A549 (cell line): Measurements from ENCODE around the gene ADCY3. TPM values are rescaled to one million over a fixed set of nuclear protein-coding genes. Genes with fewer than 3 reads are reported as not detected.

Source experiments
- ATAC-seq, 2 experiments: fragments of 200-7000 bp in 1 of 2; fragments of >200 bp in 1 of 2; cut with Nextera tagmentation in 1 of 2; cut with Tn5 transposase in 1 of 2; 3 replicates each; pipeline versions ENCODE4 v1.8.0 to v1.9.1; 2018 to 2020; ENCODE audit warnings: mild to moderate bottlenecking in 1 of 2, moderate library complexity in 1 of 2
- CTCF ChIA-PET: fragments of 300-600 bp; sonication (Branson Sonifier 250); formaldehyde crosslinking; extraction: SDS; loops from one replicate; lab custom pipeline; 2021; ENCODE audit warnings: antibody characterized with exemption, inconsistent platforms; lab: Yijun Ruan, JAX
- POLR2A ChIA-PET: fragments of 350-600 bp; formaldehyde crosslinking; extraction: SDS; loops from one replicate; lab custom pipeline; 2021; ENCODE audit warnings: antibody characterized with exemption, inconsistent platforms; lab: Yijun Ruan, JAX
- DNase-seq, 2 experiments: peaks; one replicate each; pipeline versions ENCODE4 v3.0.0 to v3.0.0-alpha.2; 2011 to 2016; ENCODE audit warnings: low read depth in 1 of 2, low spot score in 1 of 2
- FAIRE-seq: peaks from 2 replicates; lab custom pipeline; 2011; peaks lifted over from hg19 to GRCh38; lab: Jason Lieb, UNC
- H3K27ac ChIP-seq, 2 experiments: fragments of >200 bp; sonication (Bioruptor Twin); formaldehyde crosslinking; 3 replicates each; pipeline ENCODE4 v1.5.1; 2016 to 2017
- H3K4me1 ChIP-seq: fragments of >200 bp; sonication (Bioruptor Twin); formaldehyde crosslinking; 3 replicates; pipeline ENCODE4 v1.6.1; 2016
- H3K4me2 ChIP-seq: fragments of >200 bp; sonication (Bioruptor Twin); formaldehyde crosslinking; 3 replicates; pipeline ENCODE4 v1.6.1; 2016
- H3K4me3 ChIP-seq: fragments of >200 bp; sonication (Bioruptor Twin); formaldehyde crosslinking; 3 replicates; pipeline ENCODE4 v1.5.1; 2016
- H3K9me3 ChIP-seq: fragments of >200 bp; sonication (Bioruptor Twin); formaldehyde crosslinking; 3 replicates; pipeline ENCODE4 v1.6.1; 2016
- ATOH8 ChIP-seq: fragments of 250-450 bp; sonication (Bioruptor Pico); IDR thresholded peaks from 2 replicates; pipeline ENCODE4 v1.5.0; 2020; ENCODE audit warnings: low read depth, mild to moderate bottlenecking, moderate library complexity
- BCL3 ChIP-seq: fragments of >200 bp; sonication (Bioruptor Twin); formaldehyde crosslinking; IDR thresholded peaks from 3 replicates; pipeline ENCODE4 v1.6.1; 2016
- CBX8 ChIP-seq: fragments of 200-600 bp; sonication (generic); IDR thresholded peaks from 2 replicates; pipeline ENCODE4 v1.6.1; 2016
- CHD2 ChIP-seq: fragments of 150-350 bp; IDR thresholded peaks from 2 replicates; pipeline ENCODE4 v1.6.1; 2014; ENCODE audit warnings: low read length; ENCODE audit not compliant: partially characterized antibody
- CHD4 ChIP-seq: fragments of 200-600 bp; sonication (generic); IDR thresholded peaks from 2 replicates; pipeline ENCODE4 v1.6.1; 2016; ENCODE audit warnings: antibody characterized with exemption, mild to moderate bottlenecking, borderline replicate concordance
- EHF ChIP-seq: fragments of 250-450 bp; sonication (Bioruptor Pico); IDR thresholded peaks from 2 replicates; pipeline ENCODE4 v1.5.0; 2020; ENCODE audit warnings: mild to moderate bottlenecking
- ELK1 ChIP-seq: fragments of 150-350 bp; IDR thresholded peaks from 2 replicates; pipeline ENCODE4 v1.6.1; 2014; ENCODE audit warnings: low read depth, mild to moderate bottlenecking, low read length
- EP300 ChIP-seq, 2 experiments: fragments of >200 bp; sonication (Bioruptor Twin); formaldehyde crosslinking; IDR thresholded peaks; 2 replicates in 1 of 2; 3 replicates in 1 of 2; pipeline ENCODE4 v1.6.1; 2016 to 2017
- FOSL2 ChIP-seq, 2 experiments: fragments of 450-650 bp in 1 of 2; fragments of >200 bp in 1 of 2; sonication (Bioruptor Twin) in 1 of 2; formaldehyde crosslinking; IDR thresholded peaks; 2 replicates each; pipeline versions ENCODE4 v1.5.0 to v1.6.1; 2016 to 2020; ENCODE audit warnings: mild to moderate bottlenecking in 1 of 2, moderate library complexity in 1 of 2
- HDAC2 ChIP-seq: fragments of 200-600 bp; sonication (generic); IDR thresholded peaks from 2 replicates; pipeline ENCODE4 v1.6.1; 2016
- HES2 ChIP-seq: fragments of >200 bp; sonication (Bioruptor Twin); formaldehyde crosslinking; IDR thresholded peaks from 2 replicates; pipeline ENCODE4 v1.6.1; 2016
- HOXA7 ChIP-seq: fragments of 250-450 bp; sonication (Bioruptor Pico); IDR thresholded peaks from 2 replicates; pipeline ENCODE4 v1.5.0; 2020; ENCODE audit warnings: mild to moderate bottlenecking, moderate library complexity
- HOXB5 ChIP-seq: fragments of 250-450 bp; sonication (Bioruptor Pico); IDR thresholded peaks from 2 replicates; pipeline ENCODE4 v1.5.0; 2020; ENCODE audit warnings: mild to moderate bottlenecking, moderate library complexity
- JUN ChIP-seq, 2 experiments: fragments of >200 bp; sonication (Bioruptor Twin); formaldehyde crosslinking; IDR thresholded peaks; 2 replicates in 1 of 2; 3 replicates in 1 of 2; pipeline ENCODE4 v1.6.1; 2016 to 2017
- KDM5A ChIP-seq: fragments of 200-600 bp; sonication (generic); IDR thresholded peaks from 2 replicates; pipeline ENCODE4 v1.6.1; 2016; ENCODE audit warnings: antibody characterized with exemption, mild to moderate bottlenecking
- NFE2L2 ChIP-seq: fragments of 150-350 bp; conservative IDR thresholded peaks from 2 replicates; pipeline ENCODE4 v1.6.1; 2014; ENCODE audit warnings: low read length
- PBX3 ChIP-seq: IDR thresholded peaks from 2 replicates; pipeline ENCODE4 v1.6.1; 2012
- PHF8 ChIP-seq: fragments of 200-600 bp; sonication (generic); IDR thresholded peaks from 2 replicates; pipeline ENCODE4 v1.6.1; 2016; ENCODE audit warnings: low read depth, mild to moderate bottlenecking, antibody characterized with exemption, moderate library complexity, borderline replicate concordance
- TFCP2L1 ChIP-seq: fragments of 250-450 bp; sonication (Bioruptor Pico); IDR thresholded peaks from 2 replicates; pipeline ENCODE4 v1.5.0; 2021; ENCODE audit warnings: mild to moderate bottlenecking
- USF2 ChIP-seq: fragments of 450-650 bp; IDR thresholded peaks from 2 replicates; pipeline ENCODE4 v1.6.1; 2014; ENCODE audit warnings: antibody characterized with exemption
- ZC3H11A ChIP-seq: fragments of 450-650 bp; IDR thresholded peaks from 2 replicates; pipeline ENCODE4 v1.6.1; 2014; ENCODE audit warnings: antibody characterized with exemption, mild to moderate bottlenecking
- WGBS: methylation state at CpG from one replicate; pipeline ENCODE4 v1.1.6; 2017; ENCODE audit errors: missing lambda C conversion rate; 5-methylcytosine and 5-hydroxymethylcytosine counted together
- polyA plus RNA-seq, 4 experiments: library from polyadenylated mRNA; depleted of rRNA in 3 of 4; stranded (reverse); fragments of >200 nt; fragmentation: RNase III in 1 of 4; extraction: RNeasy Plus Mini Kit Qiagen cat#74134 plus additional on column Dnase treatment in 1 of 4; gene quantifications; 2 replicates in 3 of 4; 3 replicates in 1 of 4; pipeline ENCODE4 v1.2.3, GENCODE V29; 2011 to 2017

The ADCY3 gene
- polyA plus RNA-seq, 2 of the 4 experiments (the other 2 are of a cell fraction) = 37.4 to 65.4 TPM

- POLR2A ChIA-PET = no interaction called here
- Histone ChIP-seq H3K4me1 (no peaks in the 10 kb centered on the region), H3K4me3 (no peak overlapping the region), H3K27ac (no peak overlapping the region), H3K4me2 (no peak overlapping the region), H3K9me3 (no peaks in the 10 kb centered on the region)
- CTCF ChIA-PET = interaction anchor here (1.0 to 1.5 kb wide), 4 partner anchors 8 to 42 kb away, joined by 3 read pairs; no protein-coding TSS in a partner anchor
- TF ChIP-seq CBX8 (no peak), ZC3H11A (no peak), PHF8 (no peak), KDM5A (no peak)
- DNase-seq (no peak), ATAC-seq (no peak), FAIRE-seq (no peak)
- 86% methylated on average over 9 of the region's 9 CpGs for WGBS
Observed at GRCh38 chr2:24832521-24832920, 87.5 kb downstream of the ADCY3 start.

- no peak for ATAC-seq
- WGBS = 94% methylated on average over 12 of the region's 14 CpGs
Observed at GRCh38 chr2:24832073-24832461, 88.0 kb downstream of the ADCY3 start.

GRCh38 chr2:24831221-24832072 is 88.6 kb downstream of the ADCY3 start:
- Histone ChIP-seq H3K9me3 (no peaks in the 10 kb centered on the region), H3K4me1 (0 out of 3 replicates have a peak, but pooled peaks cover 2% of the 10 kb centered on the region), H3K4me3 (no peak overlapping the region), H3K27ac (no peak overlapping the region), H3K4me2 (no peak overlapping the region)
- ATAC-seq (no peak), DNase-seq (no peak), FAIRE-seq (no peak)
- POLR2A ChIA-PET = no interaction called here
- CTCF ChIA-PET = interaction anchor here (6.3 to 15.3 kb wide), 2 partner anchors 40 to 424 kb away, joined by 61 to 252 read pairs; partner anchors contain the start of genes CENPO and PTRHD1
- WGBS = 81% methylated on average over 10 of the region's 18 CpGs
- TF ChIP-seq USF2 (no peak), ATOH8 (CRISPR knock-in tag) (no peak), EHF (CRISPR knock-in tag) (no peak), HDAC2 (no peak), FOSL2 (IDR thresholded peaks at IDR 0.05) (no peak), FOSL2 (CRISPR knock-in tag; IDR thresholded peaks at IDR 0.05) (no peak), NFE2L2 (no peak), CHD2 (no peak), JUN (IDR thresholded peaks at IDR 0.05) (no peak), BCL3 (no peak), HOXA7 (CRISPR knock-in tag) (no peak), TFCP2L1 (CRISPR knock-in tag) (no peak), CHD4 (no peak), HOXB5 (CRISPR knock-in tag) (no peak)

More at GRCh38 chr2:24832073-24832461, 88.0 kb downstream of the ADCY3 start:
- Histone ChIP-seq H3K4me2 (no peak overlapping the region), H3K9me3 (no peaks in the 10 kb centered on the region), H3K4me3 (no peak overlapping the region), H3K27ac (no peak overlapping the region), H3K4me1 (0 out of 3 replicates have a peak, but pooled peaks cover 2% of the 10 kb centered on the region)
- ChIA-PET CTCF (interaction anchor here (1.1 to 15.3 kb wide), 2 partner anchors 9 to 425 kb away, joined by 3 to 252 read pairs; no protein-coding TSS in a partner anchor), POLR2A (no interaction called here)
- TF ChIP-seq HES2 (no peak), ELK1 (no peak), PBX3 (no peak), NFE2L2 (no peak), CHD2 (no peak), EP300 (IDR thresholded peaks at IDR 0.05) (no peak)
- FAIRE-seq (no peak), DNase-seq (no peak)
